Right lobe of liver (tissue), 6 donors: ENCODE measurements around the gene VCL. TPM values are rescaled to one million over a fixed set of nuclear protein-coding genes. Genes with fewer than 3 reads are reported as not detected.

ENCODE experiments used
- ATAC-seq, 4 donors: fragments of 200-7000 bp; cut with Tn5 transposase; one replicate each; pipeline ENCODE4 v1.9.1; 2020; ENCODE audit warnings: mild to moderate bottlenecking in 4 of 4, moderate library complexity in 4 of 4
- DNase-seq, 3 donors: peaks; one replicate each; pipeline ENCODE4 v3.0.0-alpha.2; 2020
- H3K27ac ChIP-seq, 3 donors: fragments of 200-600 bp; one replicate each; pipeline ENCODE4 v1.8.0; 2022
- H3K27me3 ChIP-seq, 2 donors: fragments of 200-600 bp; one replicate each; pipeline ENCODE4 v1.8.0; 2022
- H3K36me3 ChIP-seq, 4 donors: fragments of 200-600 bp; sonication (generic) in 1 of 4; one replicate each; pipeline versions ENCODE4 v1.5.1 to v1.8.0; 2017 to 2022; ENCODE audit warnings: control low read depth in 1 of 4
- H3K4me1 ChIP-seq, 4 donors: fragments of 200-600 bp; sonication (generic) in 1 of 4; one replicate each; pipeline versions ENCODE4 v1.5.1 to v1.8.0; 2017 to 2022; ENCODE audit warnings: control low read depth in 1 of 4
- H3K4me3 ChIP-seq, 3 donors: fragments of 200-600 bp; one replicate each; pipeline ENCODE4 v1.8.0; 2022
- H3K9me3 ChIP-seq, 4 donors: fragments of 200-600 bp; sonication (generic) in 1 of 4; one replicate each; pipeline versions ENCODE4 v1.5.1 to v1.8.0; 2017 to 2022; ENCODE audit warnings: control low read depth in 1 of 4
- CTCF ChIP-seq, 4 donors: fragments of 200-600 bp in 3 of 4; fragments of 450-650 bp in 1 of 4; IDR thresholded peaks; one replicate each; pipeline versions ENCODE4 v1.5.1 to v1.8.0; 2016 to 2022; ENCODE audit warnings: antibody characterized with exemption in 4 of 4, mild to moderate bottlenecking in 2 of 4
- POLR2A ChIP-seq: fragments of 450-650 bp; IDR thresholded peaks from one replicate; pipeline ENCODE4 v1.6.1; 2017; ENCODE audit warnings: antibody characterized with exemption, mild to moderate bottlenecking
- WGBS: methylation state at CpG from one replicate; pipeline ENCODE4 v1.1.6; 2018; ENCODE audit warnings: low coverage, low lambda C conversion rate; ENCODE audit not compliant: insufficient coverage; ENCODE audit errors: missing lambda C conversion rate; 5-methylcytosine and 5-hydroxymethylcytosine counted together
- intact Hi-C, 2 donors: fragments of 100-400 bp; cut with DNase I; formaldehyde crosslinking; loops; one replicate each; pipeline versions ENCODE4 v1.11.2 to v1.14.1; 2022
- total RNA-seq, 6 experiments: library from RNA; depleted of rRNA in 2 of 6; stranded (reverse); fragments of >200 nt in 2 of 6; fragmentation: NEBNext Ultra II Directional in 3 of 6; extraction: Animal tissue kit (Norgen Biotek cat#: 25700) in 3 of 6; gene quantifications; one replicate each; pipeline versions ENCODE4 v1.1.0 to v1.2.4, GENCODE V29; 2016 to 2023
- donor health status: DM: no; HTN: yes; CAD: no.
- donor health status: DM: no; HTN: no; CAD: no.
- donor health status: DM: no; HTN: no; CAD: no.
- donor health status: DM: no; HTN: yes; CAD: no.
- donor health status: DM: no; HTN: yes; CAD: no.

Gene VCL
- total RNA-seq, 6 experiments from 2014 or later = 13.2 to 58.9 (median 27.5) TPM

GRCh38 chr10:74093530-74094164, 95.7 kb downstream of the VCL start:
- H3K4me1 ChIP-seq = peaks cover 0 to 14% (median 4%) of the 10 kb centered on the region in 4 donors
- H3K27ac ChIP-seq = no peak overlapping the region
- TF ChIP-seq CTCF (IDR thresholded peaks at IDR 0.05) (no peak), POLR2A (no peak)
- H3K27me3 ChIP-seq = no peaks in the 10 kb centered on the region
- no peak for DNase-seq
- 94% methylated on average over 4 of the region's 4 CpGs for WGBS
- no peaks in the 10 kb centered on the region for H3K9me3 ChIP-seq
- no peak overlapping the region for H3K4me3 ChIP-seq
- ATAC-seq = no peak
- intact Hi-C loops = loop anchor here in 1 of 2 donors (10.0 kb wide), 1 partner anchor 209 kb away; no protein-coding TSS in a partner anchor
- H3K36me3 ChIP-seq = peaks cover 0 to 31% (median 2%) of the 10 kb centered on the region in 4 donors

DNA sequence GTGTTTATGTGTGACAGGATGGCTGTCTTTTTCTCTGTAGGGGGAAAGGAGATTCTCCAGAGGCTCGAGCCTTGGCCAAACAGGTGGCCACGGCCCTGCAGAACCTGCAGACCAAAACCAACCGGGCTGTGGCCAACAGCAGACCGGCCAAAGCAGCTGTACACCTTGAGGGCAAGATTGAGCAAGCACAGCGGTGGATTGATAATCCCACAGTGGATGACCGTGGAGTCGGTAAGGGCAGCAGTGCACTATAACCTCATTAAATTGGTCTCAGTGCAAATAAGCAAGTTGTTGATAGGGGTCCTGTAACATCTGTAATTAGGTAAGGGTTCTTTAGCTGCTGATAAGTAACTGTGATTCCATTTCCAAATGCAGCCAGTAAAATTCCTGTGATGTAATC, 96.3 kb downstream of the VCL start:
- Histone ChIP-seq H3K4me3 (no peak overlapping the region), H3K4me1 (peaks cover 0 to 14% (median 4%) of the 10 kb centered on the region in 4 donors), H3K9me3 (no peaks in the 10 kb centered on the region), H3K27me3 (no peaks in the 10 kb centered on the region), H3K27ac (no peak overlapping the region), H3K36me3 (peaks cover 0 to 29% (median 2%) of the 10 kb centered on the region in 4 donors)
- DNase-seq (peak; percentile 34 to 65 (median 64)), ATAC-seq (peak; percentile 39 to 75 (median 64))
- TF ChIP-seq CTCF (IDR thresholded peaks at IDR 0.05) (no peak), POLR2A (no peak)
- WGBS = 21% methylated on average over 2 of the region's 7 CpGs
- intact Hi-C loops = loop anchor here in 1 of 2 donors (10.0 kb wide), 1 partner anchor 209 kb away; no protein-coding TSS in a partner anchor

GRCh38 chr10:74096777-74097176, 98.9 kb downstream of the VCL start:
- Histone ChIP-seq H3K27me3 (no peaks in the 10 kb centered on the region), H3K27ac (peak overlapping the region in 1 of 3 donors; percentile 13), H3K36me3 (peaks cover 0 to 25% (median 5%) of the 10 kb centered on the region in 4 donors), H3K9me3 (no peaks in the 10 kb centered on the region), H3K4me1 (peaks cover 0 to 14% (median 4%) of the 10 kb centered on the region in 4 donors), H3K4me3 (no peak overlapping the region)
- ATAC-seq (no peak), DNase-seq (no peak)
- no peak for TF ChIP-seq CTCF (IDR thresholded peaks at IDR 0.05)
- TF ChIP-seq POLR2A = no peak
- 100% methylated on average over 2 of the region's 2 CpGs for WGBS
- intact Hi-C loops = loop anchor here in 1 of 2 donors (10.0 kb wide), 1 partner anchor 212 kb away; no protein-coding TSS in a partner anchor

- Histone ChIP-seq H3K27me3 (no peaks in the 10 kb centered on the region), H3K9me3 (no peaks in the 10 kb centered on the region), H3K27ac (peak overlapping the region; percentile 0 to 37 (median 13)), H3K4me3 (no peak overlapping the region), H3K36me3 (peaks cover 0 to 25% (median 5%) of the 10 kb centered on the region in 4 donors), H3K4me1 (peaks cover 0 to 14% (median 4%) of the 10 kb centered on the region in 4 donors)
- intact Hi-C loops = loop anchor here in 1 of 2 donors (10.0 kb wide), 1 partner anchor 213 kb away; no protein-coding TSS in a partner anchor
- no peak for TF ChIP-seq POLR2A
- TF ChIP-seq CTCF (IDR thresholded peaks at IDR 0.05) = no peak
- WGBS = 29% methylated on average over 9 of the region's 9 CpGs
- DNase-seq = peak; percentile 59 to 70 (median 61)
- peak; percentile 91 to 94 (median 92) for ATAC-seq
These were observed 99.9 kb downstream of the VCL start for GRCh38 chr10:74097776-74098175.
